Fibroblast of the aortic adventitia (primary cell): Measurements from ENCODE around the gene FANCI. TPM values are rescaled to one million over a fixed set of nuclear protein-coding genes. Genes with fewer than 3 reads are reported as not detected.

Experiments used
- DNase-seq: peaks from one replicate; pipeline ENCODE4 v3.0.0-alpha.2; 2010; ENCODE audit warnings: low read depth
- H3K4me3 ChIP-seq: 2 replicates; pipeline ENCODE4 v1.5.1; 2011; ENCODE audit warnings: low read depth, mild to moderate bottlenecking, control low read depth, low read length, moderate library complexity
- small RNA-seq: library from RNA; depleted of rRNA; stranded (forward); fragments of <200 nt; gene quantifications from one replicate; pipeline ENCODE3, GENCODE V24; 2012
- total RNA-seq: library from RNA; depleted of rRNA; stranded (reverse); fragments of >200 nt; gene quantifications from 2 replicates; pipeline ENCODE4 v1.2.3, GENCODE V29; 2012; ENCODE audit warnings: low replicate concordance
- TF ChIP-seq, protein P1 (sequence below): IDR thresholded peaks from 2 replicates; pipeline ENCODE4 v1.5.1; 2011; ENCODE audit warnings: mild to moderate bottlenecking, low read length, control low read depth, inconsistent platforms; ENCODE audit not compliant: insufficient read depth

Gene FANCI
- total RNA-seq, 1 donor, result 57.8 TPM

- no peak for DNase-seq
- H3K4me3 ChIP-seq, result no peak overlapping the region
- TF ChIP-seq, protein P1, sequence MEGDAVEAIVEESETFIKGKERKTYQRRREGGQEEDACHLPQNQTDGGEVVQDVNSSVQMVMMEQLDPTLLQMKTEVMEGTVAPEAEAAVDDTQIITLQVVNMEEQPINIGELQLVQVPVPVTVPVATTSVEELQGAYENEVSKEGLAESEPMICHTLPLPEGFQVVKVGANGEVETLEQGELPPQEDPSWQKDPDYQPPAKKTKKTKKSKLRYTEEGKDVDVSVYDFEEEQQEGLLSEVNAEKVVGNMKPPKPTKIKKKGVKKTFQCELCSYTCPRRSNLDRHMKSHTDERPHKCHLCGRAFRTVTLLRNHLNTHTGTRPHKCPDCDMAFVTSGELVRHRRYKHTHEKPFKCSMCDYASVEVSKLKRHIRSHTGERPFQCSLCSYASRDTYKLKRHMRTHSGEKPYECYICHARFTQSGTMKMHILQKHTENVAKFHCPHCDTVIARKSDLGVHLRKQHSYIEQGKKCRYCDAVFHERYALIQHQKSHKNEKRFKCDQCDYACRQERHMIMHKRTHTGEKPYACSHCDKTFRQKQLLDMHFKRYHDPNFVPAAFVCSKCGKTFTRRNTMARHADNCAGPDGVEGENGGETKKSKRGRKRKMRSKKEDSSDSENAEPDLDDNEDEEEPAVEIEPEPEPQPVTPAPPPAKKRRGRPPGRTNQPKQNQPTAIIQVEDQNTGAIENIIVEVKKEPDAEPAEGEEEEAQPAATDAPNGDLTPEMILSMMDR, result no peak
Measured at GRCh38 chr15:89363133-89363532, 119.4 kb downstream of the FANCI start.

GRCh38 chr15:89363770-89364169 is 120.0 kb downstream of the FANCI start:
- H3K4me3 ChIP-seq, result no peak overlapping the region
- no peak for DNase-seq
- TF ChIP-seq, protein P1, result no peak

DNA sequence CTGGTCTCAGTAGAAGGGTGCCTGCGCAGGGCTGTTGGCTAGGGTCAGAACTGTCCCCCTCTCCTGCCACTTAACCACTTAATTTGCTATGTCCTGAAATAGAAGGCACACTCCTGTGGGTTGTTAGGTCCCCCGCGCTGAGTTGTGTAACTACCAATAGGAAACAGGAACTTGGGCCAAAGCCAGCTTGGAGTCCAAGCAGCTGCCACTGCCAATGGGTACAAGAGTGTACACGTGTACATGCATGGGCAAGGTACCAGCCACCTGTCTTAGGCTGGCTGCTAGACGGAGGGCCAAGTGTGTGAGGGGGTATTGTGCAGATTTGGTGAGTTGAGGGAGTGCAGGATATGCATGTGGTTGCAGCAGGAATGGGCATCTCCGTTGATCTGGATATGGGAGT is 120.6 kb downstream of the FANCI start:
- DNase-seq, result no peak
- H3K4me3 ChIP-seq, result no peak overlapping the region
- TF ChIP-seq, protein P1, result no peak

DNA sequence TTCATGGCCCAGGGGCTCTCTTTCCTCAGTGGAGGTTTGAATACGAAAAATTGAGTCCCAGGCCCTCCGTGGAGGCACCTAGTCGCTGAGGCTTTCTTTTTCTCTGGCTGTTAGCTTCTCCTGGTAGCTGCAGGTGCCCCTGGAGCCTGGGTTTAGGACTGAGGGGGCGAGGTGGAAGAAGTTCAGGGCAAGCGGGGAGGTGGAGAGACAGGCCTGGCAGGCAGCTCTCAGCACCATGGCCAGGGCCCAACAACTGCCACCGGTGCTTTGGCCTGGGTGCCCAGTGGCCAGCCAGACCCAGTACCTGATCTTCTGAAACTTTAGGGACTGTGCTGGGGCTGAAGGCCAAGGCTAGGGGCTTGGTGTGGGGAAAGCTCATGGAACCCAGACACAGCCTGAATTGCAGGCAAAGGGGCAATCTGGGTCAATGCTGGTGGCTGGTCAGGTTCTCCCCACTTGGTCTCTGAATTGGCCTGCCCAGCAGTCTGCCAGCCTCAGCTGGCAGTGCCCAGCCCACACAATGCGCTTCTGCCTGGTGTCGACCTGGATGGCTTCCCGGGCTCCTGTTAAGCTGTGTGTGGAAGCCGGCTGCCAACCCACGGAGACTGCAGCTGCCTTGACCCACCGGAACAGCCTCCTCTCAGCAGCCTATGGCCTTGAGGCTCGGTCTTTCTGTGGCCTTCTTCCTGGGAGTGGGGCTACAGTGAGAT is 121.1 kb downstream of the FANCI start:
- TF ChIP-seq, protein P1, result no peak
- DNase-seq, result no peak
- H3K4me3 ChIP-seq, result no peak overlapping the region

- no peak overlapping the region for H3K4me3 ChIP-seq
- TF ChIP-seq, protein P1, result no peak
- no peak for DNase-seq
Measured at GRCh38 chr15:89365462-89366065, 121.8 kb downstream of the FANCI start.

Small RNA genes lying within 50 kb of the gene (small RNA-seq; reads per million reads assigned to genes)
- not detected for gene MIR6766

Other genes starting within 250 kb of the FANCI start
- gene ABHD2, start 155.5 kb upstream of the FANCI start, total RNA-seq, result 34.5 and 100 TPM in 2 replicates
- not detected in 2 replicates for gene RLBP1, start 22.4 kb upstream of the FANCI start, total RNA-seq
- gene POLG, start 90.8 kb downstream of the FANCI start, total RNA-seq, result 40.3 and 69.7 TPM in 2 replicates